Stimulated activated CD4-positive, alpha-beta T cell treated with anti-CD3 and anti-CD28 coated beads, Interleukin-12 subunit alpha, Interleukin-12 subunit beta, amount 100 ng/mL, for 24 hours (primary cell): ENCODE measurements around the gene GAS2.
"Not testable (repeated sequence)": the region's sequence is repeated elsewhere in the genome, so short reads cannot be mapped to it uniquely, and the experiment has no call there.

ENCODE experiments used
- DNase-seq, 2 experiments: peaks; one replicate each; pipeline ENCODE4 v3.0.0-alpha.2; 2020; ENCODE audit warnings: low read depth in 2 of 2

The GAS2 gene

DNA sequence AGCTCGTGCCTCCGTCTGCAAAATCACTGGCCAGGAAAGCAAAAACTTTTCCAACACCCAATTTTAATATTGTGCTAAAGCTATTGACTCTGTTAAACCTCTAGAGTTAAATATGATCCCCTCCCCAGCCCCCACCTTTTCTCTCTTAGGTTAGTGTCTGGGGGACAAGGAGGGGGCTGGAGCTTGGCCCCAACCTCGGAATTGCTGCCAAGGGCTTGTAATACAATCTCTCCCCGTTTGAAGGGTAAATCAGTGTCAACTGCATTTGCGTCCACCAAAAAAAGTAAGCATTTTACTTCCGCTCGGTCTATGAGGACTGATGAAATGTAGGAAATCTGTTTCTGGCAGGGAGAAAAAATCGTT lies at the start of gene GAS2:
Gene GAS2, plus strand, starts transcription at position 287 of the 363 bp plus-strand sequence. CDS start 8,259 bp downstream, outside the sequence.
- no peak for DNase-seq

DNA sequence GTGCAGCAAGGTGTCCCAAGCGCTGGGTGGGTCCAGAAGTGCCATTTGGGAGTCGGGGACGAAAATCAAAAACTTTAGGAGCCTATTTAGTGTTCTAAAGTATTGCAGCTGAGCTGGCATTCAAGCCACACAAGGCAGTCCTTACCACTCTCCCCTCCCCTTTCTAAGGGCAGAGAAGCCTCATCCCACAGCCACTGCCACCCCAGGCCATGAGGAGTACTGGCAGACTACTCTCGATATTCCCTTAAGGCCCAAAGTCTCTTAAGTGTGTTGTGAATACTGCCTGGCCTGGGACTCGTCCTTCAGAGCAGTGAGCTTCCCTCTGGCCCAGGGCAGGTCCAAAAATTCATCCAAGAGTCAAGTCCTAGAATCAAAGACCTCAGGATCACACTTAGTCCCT lies 48.5 kb upstream of the GAS2 start:
- DNase-seq = no peak

GRCh38 chr11:22624742-22625447 lies 41.5 kb upstream of the GAS2 start:
- peak; percentile 29 to 50 for DNase-seq

- DNase-seq = peak; percentile 87 to 91
Measured at GRCh38 chr11:22625448-22626287, 40.7 kb upstream of the GAS2 start, which contains the start of gene FANCF. TSS of gene FANCF (minus strand) at chr11:22625823. CDS start at chr11:22625810, 13 bp downstream.

DNA sequence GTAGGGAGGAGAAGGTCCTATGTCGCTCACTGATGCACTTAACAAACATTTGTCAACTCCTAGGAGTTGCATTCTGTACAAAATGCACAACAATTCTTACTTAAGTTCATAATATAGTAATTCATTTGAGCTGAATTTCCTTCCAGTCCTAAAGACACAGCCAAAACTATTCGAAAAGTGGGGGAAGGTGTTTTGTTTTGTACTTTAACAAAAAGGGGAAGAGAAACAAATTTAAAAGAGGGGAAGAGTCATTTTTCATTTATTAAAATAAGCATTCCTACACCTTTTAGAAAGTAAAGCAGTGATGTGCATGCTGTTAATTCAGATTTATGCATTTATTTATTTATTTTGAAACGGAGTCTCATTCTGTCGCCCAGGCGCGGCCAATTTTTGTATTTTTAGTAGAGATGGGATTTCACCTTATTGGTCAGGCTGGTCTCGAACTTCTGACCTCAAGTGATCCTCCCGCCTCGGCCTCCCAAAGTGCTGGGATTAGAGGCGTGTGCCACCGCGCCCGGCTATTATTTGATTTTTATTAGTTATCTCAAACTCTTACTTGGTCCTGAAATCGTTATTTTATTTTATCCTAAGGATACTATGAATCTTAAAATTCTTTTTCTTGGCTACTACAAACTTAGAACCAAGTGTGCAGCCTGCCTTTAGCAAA lies 39.7 kb upstream of the GAS2 start:
- no peak for DNase-seq

DNA sequence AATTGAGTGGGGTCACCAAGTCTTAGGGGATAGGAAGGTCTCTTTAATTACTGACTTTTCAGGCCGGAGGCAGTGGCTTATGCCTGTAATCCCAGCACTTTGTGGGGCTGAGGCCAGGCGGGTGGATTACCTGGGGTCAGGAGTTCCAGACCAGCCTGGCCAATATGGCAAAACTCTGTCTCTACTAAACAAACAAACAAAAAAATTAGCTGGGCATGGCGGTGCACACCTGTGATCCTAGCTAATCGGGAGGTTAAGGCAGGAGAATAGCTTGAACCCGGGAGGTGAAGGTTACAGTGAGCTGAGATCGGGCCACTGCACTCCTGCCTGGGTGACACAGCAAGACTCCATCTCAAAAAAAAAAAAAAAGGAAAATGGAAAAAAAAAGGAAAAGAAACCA lies 39.0 kb upstream of the GAS2 start:
- DNase-seq = no peak

- no peak for DNase-seq
Measured at GRCh38 chr11:22633354-22633902, 33.0 kb upstream of the GAS2 start.

DNA sequence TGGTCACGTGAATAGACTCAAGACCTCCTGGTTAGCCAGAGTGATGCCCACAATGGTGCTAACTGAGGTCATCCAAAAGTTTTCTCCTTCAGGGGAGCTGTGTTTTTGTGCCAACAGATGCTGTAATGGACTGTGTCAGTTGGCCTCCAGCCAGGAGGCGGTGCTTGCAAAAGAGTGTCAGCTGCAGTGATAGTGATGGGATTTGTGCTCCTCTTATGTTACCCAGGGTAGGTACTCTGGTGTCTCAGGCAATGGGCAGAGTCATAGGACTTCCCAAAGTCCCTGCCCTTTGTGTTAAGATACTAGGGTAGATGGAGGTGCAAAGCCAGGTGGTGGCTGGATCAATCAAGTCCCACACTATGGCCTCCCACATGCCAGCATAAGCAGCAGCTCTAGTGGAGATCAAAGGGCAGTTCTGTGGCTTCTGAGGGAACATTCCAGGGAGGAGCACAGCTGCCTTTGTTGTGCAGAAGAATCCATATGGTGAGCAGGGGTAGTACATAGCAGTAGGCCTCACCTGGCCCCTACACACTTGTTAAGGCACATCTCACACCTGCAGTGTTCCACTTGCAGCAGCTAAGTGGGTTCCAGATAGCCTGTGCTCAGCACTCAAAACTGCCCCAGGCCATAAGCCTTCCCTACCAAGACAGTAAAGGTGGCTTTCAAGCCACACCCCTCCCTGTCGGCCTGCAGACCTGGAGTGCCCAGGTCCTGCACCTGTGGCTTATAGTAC lies 31.3 kb upstream of the GAS2 start:
- DNase-seq = no peak

GRCh38 chr11:22635689-22636088 lies 30.7 kb upstream of the GAS2 start:
- DNase-seq = no peak

DNA sequence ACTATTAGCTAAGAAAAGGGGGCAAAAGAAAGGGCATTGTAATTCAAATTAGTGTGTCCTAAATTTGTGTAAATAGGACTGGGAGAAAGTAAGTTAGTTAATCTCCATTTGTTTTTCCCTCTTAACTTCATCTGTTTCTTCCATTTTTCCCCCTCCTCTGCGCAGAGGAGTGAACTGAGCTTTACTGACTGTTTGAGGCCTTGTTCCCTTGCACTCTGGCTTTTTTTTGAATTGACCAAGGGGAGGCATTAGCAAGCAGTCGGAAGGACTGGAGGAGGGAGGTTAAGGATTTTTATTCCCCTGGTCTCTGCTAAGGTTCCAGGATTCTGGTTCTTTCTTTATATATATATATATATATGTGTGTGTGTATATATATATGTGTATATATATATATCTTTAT lies 25.5 kb upstream of the GAS2 start:
- no peak for DNase-seq

- no peak for DNase-seq
Measured at GRCh38 chr11:22641559-22641958, 24.9 kb upstream of the GAS2 start.

- DNase-seq = not testable (repeated sequence)
Measured at GRCh38 chr11:22652346-22652745, 14.1 kb upstream of the GAS2 start.

DNA sequence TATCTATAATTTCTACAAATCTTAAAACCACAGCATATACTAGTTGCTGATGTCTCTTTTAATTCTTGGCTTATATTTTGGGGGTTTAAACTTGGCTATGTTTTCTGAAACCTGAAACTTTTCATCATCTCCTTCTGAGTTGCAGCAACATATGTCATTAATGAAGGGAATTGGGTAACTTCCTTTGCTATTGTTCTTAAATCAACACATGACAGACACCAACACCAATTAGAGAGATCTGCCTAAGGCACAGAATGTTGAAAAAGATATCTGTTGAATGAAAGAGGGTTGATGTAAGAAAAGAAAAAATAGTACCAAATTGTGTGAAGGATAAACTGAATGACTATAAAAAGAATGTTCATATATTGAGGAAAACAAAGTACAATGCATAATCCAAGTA lies 10.3 kb upstream of the GAS2 start:
- DNase-seq = no peak

GRCh38 chr11:22657101-22657694 lies 9.2 kb upstream of the GAS2 start:
- no peak for DNase-seq

DNA sequence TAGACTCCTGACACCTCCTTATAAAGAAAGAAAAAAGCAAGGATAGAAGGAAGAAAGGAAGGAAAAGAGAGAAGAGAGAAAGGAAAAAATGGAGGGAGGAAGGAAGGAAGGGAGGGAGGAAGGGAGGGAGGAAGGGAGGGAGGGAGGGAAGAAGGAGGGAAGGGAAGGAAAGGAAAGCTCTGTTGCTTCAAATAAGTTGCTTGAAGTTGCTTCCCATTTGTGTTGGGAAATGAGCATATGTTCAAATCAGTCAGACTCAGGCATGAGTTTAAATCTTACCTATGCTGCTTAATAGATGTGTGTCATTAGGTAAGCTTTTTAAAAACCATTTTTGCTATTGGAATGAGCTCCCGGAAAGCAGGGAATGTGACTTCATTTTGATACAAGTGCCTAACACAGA lies 6.6 kb upstream of the GAS2 start:
- no peak for DNase-seq

GRCh38 chr11:22666688-22667439 lies 453 bp downstream of the GAS2 start:
- peak in 1 of 2 experiments; percentile 7 for DNase-seq

- DNase-seq = no peak
Measured at GRCh38 chr11:22668005-22668796, 1.8 kb downstream of the GAS2 start.

DNA sequence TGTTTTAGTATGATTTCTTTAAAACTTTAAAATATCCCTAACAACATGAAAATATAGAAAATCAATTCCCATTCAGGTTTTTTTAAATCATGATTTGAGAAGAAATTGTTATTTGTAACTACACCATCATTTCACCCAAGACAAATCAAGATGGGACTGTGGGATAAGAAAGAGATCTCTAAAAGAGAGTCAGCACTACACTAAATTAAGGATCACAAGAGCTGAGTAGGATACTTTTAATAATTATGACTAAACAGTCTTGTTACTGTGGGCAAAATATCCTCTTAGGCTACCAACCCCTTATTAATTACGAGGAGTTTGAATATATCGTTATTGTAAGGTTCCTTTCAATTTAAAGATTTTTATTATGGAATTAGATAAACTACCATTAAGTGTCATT lies 3.0 kb downstream of the GAS2 start:
- DNase-seq = no peak

GRCh38 chr11:22670830-22671229 lies 4.4 kb downstream of the GAS2 start:
- DNase-seq = no peak

DNA sequence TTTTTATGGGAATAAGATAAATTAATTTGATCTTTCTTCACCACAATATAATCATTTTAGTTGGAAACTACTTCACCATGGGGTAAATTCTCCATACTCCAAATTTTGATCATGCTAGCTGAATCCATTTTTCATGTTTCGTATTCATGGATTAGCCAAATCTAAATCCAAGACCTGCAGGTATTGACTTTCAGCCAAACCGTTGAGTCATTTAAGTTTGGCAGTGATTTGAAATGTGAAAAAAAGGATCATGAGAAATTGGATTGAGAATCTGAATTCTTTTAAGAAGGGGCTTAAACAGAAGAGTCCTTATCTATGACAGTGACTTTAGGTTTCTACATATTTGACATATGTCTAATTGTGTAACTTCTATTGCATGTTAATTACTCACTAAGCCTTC lies 5.3 kb downstream of the GAS2 start:
- DNase-seq = no peak
